Bronchial epithelial cell (primary cell): Measurements from ENCODE around the gene TLCD1. TPM values are rescaled to one million over a fixed set of nuclear protein-coding genes. Genes with fewer than 3 reads are reported as not detected.
A peak's percentile ranks its signal among the peaks of the same experiment; 100 is the strongest.

Source experiments
- DNase-seq: peaks from one replicate; pipeline ENCODE4 v3.0.0-alpha.2; 2010; ENCODE audit warnings: low read depth
- FAIRE-seq: peaks from 2 replicates; lab custom pipeline; 2011; peaks lifted over from hg19 to GRCh38; lab: Jason Lieb, UNC
- H3K27me3 ChIP-seq: 2 replicates; pipeline ENCODE4 v1.5.1; 2011; ENCODE audit warnings: low read length; ENCODE audit not compliant: control insufficient read depth, insufficient read depth
- H3K36me3 ChIP-seq: 2 replicates; pipeline ENCODE4 v1.5.1; 2011; ENCODE audit warnings: low read length; ENCODE audit not compliant: control insufficient read depth, insufficient read depth
- H3K4me3 ChIP-seq: 2 replicates; pipeline ENCODE4 v1.5.1; 2011; ENCODE audit warnings: mild to moderate bottlenecking, low read depth, low read length, control low read depth
- CTCF ChIP-seq: IDR thresholded peaks from 2 replicates; pipeline ENCODE4 v1.5.1; 2011; ENCODE audit warnings: mild to moderate bottlenecking, moderate library complexity, low read length, control low read depth, inconsistent platforms; ENCODE audit not compliant: insufficient read depth, severe bottlenecking
- total RNA-seq: library from RNA; depleted of rRNA; stranded (reverse); fragments of >200 nt; gene quantifications from 2 replicates; pipeline ENCODE4 v1.2.1, GENCODE V29; 2014

TLCD1 gene
- total RNA-seq, 1 donor from 2014 or later = 7.4 TPM

GRCh38 chr17:28712032-28712704 is 13.9 kb downstream of the TLCD1 start:
- H3K4me3 ChIP-seq = no peak overlapping the region
- TF ChIP-seq CTCF = no peak
- DNase-seq (no peak), FAIRE-seq (no peak)
- H3K27me3 ChIP-seq = no peaks in the 10 kb centered on the region
- peaks cover 10% of the 10 kb centered on the region for H3K36me3 ChIP-seq

GRCh38 chr17:28711723-28712031 is 14.4 kb downstream of the TLCD1 start, which contains the start of gene PROCA1:
Gene PROCA1 (minus strand): TSS chr17:28711888. CDS start chr17:28711660, 228 bp downstream.
- FAIRE-seq (no peak), DNase-seq (no peak)
- TF ChIP-seq CTCF = no peak

GRCh38 chr17:28710861-28711722 is 14.9 kb downstream of the TLCD1 start:
- DNase-seq = peak; percentile 59
- FAIRE-seq = no peak
- H3K4me3 ChIP-seq = peak overlapping the region; percentile 70

More at GRCh38 chr17:28711723-28712031, 14.4 kb downstream of the TLCD1 start, which contains the start of gene PROCA1:
- Histone ChIP-seq H3K27me3 (no peaks in the 10 kb centered on the region), H3K36me3 (peaks cover 10% of the 10 kb centered on the region), H3K4me3 (peak within 1 kb of the TSS; percentile 70)

GRCh38 chr17:28707339-28707720 is 18.7 kb downstream of the TLCD1 start:
- DNase-seq (no peak), FAIRE-seq (no peak)
- Histone ChIP-seq H3K4me3 (no peak overlapping the region), H3K36me3 (peaks cover 13% of the 10 kb centered on the region), H3K27me3 (no peaks in the 10 kb centered on the region)
- no peak for TF ChIP-seq CTCF

More at GRCh38 chr17:28710861-28711722, 14.9 kb downstream of the TLCD1 start:
- Histone ChIP-seq H3K27me3 (no peaks in the 10 kb centered on the region), H3K36me3 (peaks cover 10% of the 10 kb centered on the region)
- no peak for TF ChIP-seq CTCF

- DNase-seq (no peak), FAIRE-seq (no peak)
- TF ChIP-seq CTCF = no peak
- no peak overlapping the region for H3K4me3 ChIP-seq
- H3K36me3 ChIP-seq = peaks cover 14% of the 10 kb centered on the region
- no peaks in the 10 kb centered on the region for H3K27me3 ChIP-seq
Measured at GRCh38 chr17:28706471-28707338, 19.3 kb downstream of the TLCD1 start.
